Loucy (cell line): ENCODE data around the gene CCL7.

Source experiments
- H2AFZ ChIP-seq: fragments of 200-600 bp; sonication (generic); 2 replicates; pipeline ENCODE4 v1.6.0; 2016; ENCODE audit warnings: antibody characterized with exemption, mild to moderate bottlenecking, low read length, moderate library complexity
- H3F3A ChIP-seq: fragments of 200-600 bp; 2 replicates; pipeline ENCODE4 v1.6.0; 2016; ENCODE audit warnings: antibody characterized with exemption, low read depth, mild to moderate bottlenecking
- H3K27me3 ChIP-seq: fragments of 200-600 bp; sonication (generic); 2 replicates; pipeline ENCODE4 v1.6.1; 2014; ENCODE audit warnings: low read length, mild to moderate bottlenecking; ENCODE audit not compliant: insufficient read depth, poor library complexity, severe bottlenecking
- H3K36me3 ChIP-seq: fragments of 200-600 bp; sonication (generic); 2 replicates; pipeline ENCODE4 v1.6.1; 2016; ENCODE audit warnings: low read length; ENCODE audit not compliant: insufficient read depth
- H3K4me1 ChIP-seq: fragments of 200-600 bp; sonication (generic); 2 replicates; pipeline ENCODE4 v1.5.1; 2014; ENCODE audit warnings: low read length, mild to moderate bottlenecking; ENCODE audit not compliant: insufficient read depth, poor library complexity, severe bottlenecking
- H3K4me2 ChIP-seq: fragments of 200-600 bp; sonication (generic); 2 replicates; pipeline ENCODE4 v1.6.0; 2014; ENCODE audit warnings: antibody characterized with exemption, low read length, low read depth, mild to moderate bottlenecking; ENCODE audit not compliant: poor library complexity, severe bottlenecking
- H3K4me3 ChIP-seq: fragments of 200-600 bp; sonication (generic); 2 replicates; pipeline ENCODE4 v1.5.1; 2014; ENCODE audit warnings: low read length, mild to moderate bottlenecking, mixed read lengths; ENCODE audit not compliant: poor library complexity, severe bottlenecking
- H3K79me2 ChIP-seq: fragments of 200-600 bp; sonication (generic); 2 replicates; pipeline ENCODE4 v1.6.1; 2014; ENCODE audit warnings: low read length; ENCODE audit not compliant: insufficient read depth
- H3K9ac ChIP-seq: fragments of 200-600 bp; sonication (generic); 2 replicates; pipeline ENCODE4 v1.6.0; 2014; ENCODE audit warnings: mild to moderate bottlenecking, low read depth, low read length, moderate library complexity; ENCODE audit not compliant: poor library complexity, severe bottlenecking
- H3K9me2 ChIP-seq: fragments of 200-600 bp; sonication (generic); replicated peaks from 2 replicates; pipeline ENCODE4 v1.6.1; 2016; ENCODE audit warnings: low read depth, low read length, mixed read lengths
- H3K9me3 ChIP-seq: fragments of 200-600 bp; sonication (generic); 2 replicates; pipeline ENCODE4 v1.6.1; 2014; ENCODE audit warnings: mild to moderate bottlenecking, antibody characterized with exemption, low read length, low read depth; ENCODE audit not compliant: insufficient read depth
- H4K20me1 ChIP-seq: fragments of 200-600 bp; sonication (generic); 2 replicates; pipeline ENCODE4 v1.6.0; 2014; ENCODE audit warnings: antibody characterized with exemption, low read length, mild to moderate bottlenecking; ENCODE audit not compliant: insufficient read depth, poor library complexity, severe bottlenecking
- EZH2phosphoT487 ChIP-seq: fragments of 200-600 bp; IDR thresholded peaks from 2 replicates; pipeline ENCODE4 v1.6.1; 2018; ENCODE audit warnings: antibody characterized with exemption, mild to moderate bottlenecking, moderate library complexity, borderline replicate concordance
- TF ChIP-seq, protein P1 (sequence below): fragments of 200-600 bp; sonication (generic); conservative IDR thresholded peaks from 2 replicates; pipeline ENCODE4 v1.5.1; 2014; ENCODE audit warnings: mild to moderate bottlenecking, antibody characterized with exemption, low read length

Gene CCL7

DNA sequence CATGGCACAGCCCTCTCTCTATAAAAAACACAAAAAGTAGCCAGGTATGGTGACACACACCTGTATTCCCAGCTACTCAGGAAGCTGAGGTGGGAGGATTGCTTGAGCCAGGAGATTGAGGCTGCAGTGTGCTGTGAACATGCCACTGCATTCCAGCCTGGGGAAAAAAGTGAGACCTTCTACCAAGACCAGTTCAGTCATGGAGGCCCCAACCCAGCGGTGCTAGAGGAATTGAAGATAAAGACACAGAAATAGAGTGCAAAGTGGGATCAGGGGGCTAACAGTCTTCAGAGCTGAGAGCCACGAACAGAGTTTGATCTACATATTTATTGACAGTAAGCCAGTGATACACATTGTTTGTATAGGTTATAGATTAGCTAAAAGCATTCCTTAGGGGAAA is 33.6 kb downstream of the CCL7 start:
- H3K4me1 ChIP-seq: no peaks in the 10 kb centered on the region
- TF ChIP-seq, protein P1, sequence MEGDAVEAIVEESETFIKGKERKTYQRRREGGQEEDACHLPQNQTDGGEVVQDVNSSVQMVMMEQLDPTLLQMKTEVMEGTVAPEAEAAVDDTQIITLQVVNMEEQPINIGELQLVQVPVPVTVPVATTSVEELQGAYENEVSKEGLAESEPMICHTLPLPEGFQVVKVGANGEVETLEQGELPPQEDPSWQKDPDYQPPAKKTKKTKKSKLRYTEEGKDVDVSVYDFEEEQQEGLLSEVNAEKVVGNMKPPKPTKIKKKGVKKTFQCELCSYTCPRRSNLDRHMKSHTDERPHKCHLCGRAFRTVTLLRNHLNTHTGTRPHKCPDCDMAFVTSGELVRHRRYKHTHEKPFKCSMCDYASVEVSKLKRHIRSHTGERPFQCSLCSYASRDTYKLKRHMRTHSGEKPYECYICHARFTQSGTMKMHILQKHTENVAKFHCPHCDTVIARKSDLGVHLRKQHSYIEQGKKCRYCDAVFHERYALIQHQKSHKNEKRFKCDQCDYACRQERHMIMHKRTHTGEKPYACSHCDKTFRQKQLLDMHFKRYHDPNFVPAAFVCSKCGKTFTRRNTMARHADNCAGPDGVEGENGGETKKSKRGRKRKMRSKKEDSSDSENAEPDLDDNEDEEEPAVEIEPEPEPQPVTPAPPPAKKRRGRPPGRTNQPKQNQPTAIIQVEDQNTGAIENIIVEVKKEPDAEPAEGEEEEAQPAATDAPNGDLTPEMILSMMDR: no peak
- TF ChIP-seq EZH2phosphoT487: no peak
- no peaks in the 10 kb centered on the region for H4K20me1 ChIP-seq
- H3K4me3 ChIP-seq: no peak overlapping the region
- no peaks in the 10 kb centered on the region for H3K9me3 ChIP-seq
- no peaks in the 10 kb centered on the region for H3K36me3 ChIP-seq
- H3F3A ChIP-seq: no peaks in the 10 kb centered on the region
- H3K9me2 ChIP-seq: no peaks in the 10 kb centered on the region
- H3K27me3 ChIP-seq: no peaks in the 10 kb centered on the region
- H3K79me2 ChIP-seq: no peaks in the 10 kb centered on the region
- H3K4me2 ChIP-seq: no peak overlapping the region
- H3K9ac ChIP-seq: no peak overlapping the region
- H2AFZ ChIP-seq: no peak overlapping the region

DNA sequence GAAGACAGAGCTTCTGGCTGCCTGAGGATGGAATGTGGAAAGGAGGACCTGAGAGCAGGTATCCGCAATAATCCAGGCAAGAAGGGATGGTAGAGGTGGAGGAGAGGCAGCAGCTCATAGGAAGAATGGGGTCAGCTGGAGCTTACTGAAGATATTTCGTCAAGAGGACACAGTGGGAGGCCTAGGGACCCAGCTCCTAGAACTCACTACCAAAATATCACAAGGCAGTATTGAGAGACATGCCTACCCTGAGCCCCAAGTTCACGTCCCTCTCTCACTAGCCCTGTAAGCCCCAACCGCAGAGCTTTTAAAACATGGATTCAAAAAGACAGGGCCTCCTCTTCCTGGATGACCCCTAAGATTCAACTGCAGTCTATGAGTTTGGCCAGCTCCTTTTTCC is 35.0 kb downstream of the CCL7 start:
- H3K27me3 ChIP-seq: no peaks in the 10 kb centered on the region
- H3K4me1 ChIP-seq: no peaks in the 10 kb centered on the region
- H3K79me2 ChIP-seq: no peaks in the 10 kb centered on the region
- H3K36me3 ChIP-seq: no peaks in the 10 kb centered on the region
- H4K20me1 ChIP-seq: no peaks in the 10 kb centered on the region
- H3K4me3 ChIP-seq: no peak overlapping the region
- H3K9me3 ChIP-seq: no peaks in the 10 kb centered on the region
- no peak for TF ChIP-seq EZH2phosphoT487
- TF ChIP-seq, protein P1: no peak
- H2AFZ ChIP-seq: no peak overlapping the region
- no peaks in the 10 kb centered on the region for H3K9me2 ChIP-seq
- H3K9ac ChIP-seq: no peak overlapping the region
- H3K4me2 ChIP-seq: no peak overlapping the region
- no peaks in the 10 kb centered on the region for H3F3A ChIP-seq

GRCh38 chr17:34305606-34306005 is 35.6 kb downstream of the CCL7 start:
- H3K36me3 ChIP-seq: no peaks in the 10 kb centered on the region
- H3K9me2 ChIP-seq: no peaks in the 10 kb centered on the region
- TF ChIP-seq EZH2phosphoT487: no peak
- TF ChIP-seq, protein P1: no peak
- no peak overlapping the region for H2AFZ ChIP-seq
- no peak overlapping the region for H3K9ac ChIP-seq
- no peak overlapping the region for H3K4me3 ChIP-seq
- H3F3A ChIP-seq: no peaks in the 10 kb centered on the region
- no peak overlapping the region for H3K4me2 ChIP-seq
- no peaks in the 10 kb centered on the region for H3K27me3 ChIP-seq
- H4K20me1 ChIP-seq: no peaks in the 10 kb centered on the region
- H3K9me3 ChIP-seq: no peaks in the 10 kb centered on the region
- no peaks in the 10 kb centered on the region for H3K79me2 ChIP-seq
- no peaks in the 10 kb centered on the region for H3K4me1 ChIP-seq
